Hindlimb muscle (tissue), 1 donor: ENCODE data around the gene TTC28. TPM values are rescaled to one million over a fixed set of nuclear protein-coding genes. Genes with fewer than 3 reads are reported as not detected.
"Not testable (repeated sequence)": the region's sequence is repeated elsewhere in the genome, so short reads cannot be mapped to it uniquely, and the experiment has no call there.

Source experiments
- DNase-seq: peaks from one replicate; pipeline ENCODE4 v3.0.0-alpha.2; 2013
- polyA plus RNA-seq: library from polyadenylated mRNA; unstranded; fragments of 120-200 nt; gene quantifications from one replicate; pipeline ENCODE4 v1.2.1, GENCODE V29; 2013; ENCODE audit not compliant: insufficient read length

TTC28 gene
- polyA plus RNA-seq, 1 donor: 30.7 TPM

DNA sequence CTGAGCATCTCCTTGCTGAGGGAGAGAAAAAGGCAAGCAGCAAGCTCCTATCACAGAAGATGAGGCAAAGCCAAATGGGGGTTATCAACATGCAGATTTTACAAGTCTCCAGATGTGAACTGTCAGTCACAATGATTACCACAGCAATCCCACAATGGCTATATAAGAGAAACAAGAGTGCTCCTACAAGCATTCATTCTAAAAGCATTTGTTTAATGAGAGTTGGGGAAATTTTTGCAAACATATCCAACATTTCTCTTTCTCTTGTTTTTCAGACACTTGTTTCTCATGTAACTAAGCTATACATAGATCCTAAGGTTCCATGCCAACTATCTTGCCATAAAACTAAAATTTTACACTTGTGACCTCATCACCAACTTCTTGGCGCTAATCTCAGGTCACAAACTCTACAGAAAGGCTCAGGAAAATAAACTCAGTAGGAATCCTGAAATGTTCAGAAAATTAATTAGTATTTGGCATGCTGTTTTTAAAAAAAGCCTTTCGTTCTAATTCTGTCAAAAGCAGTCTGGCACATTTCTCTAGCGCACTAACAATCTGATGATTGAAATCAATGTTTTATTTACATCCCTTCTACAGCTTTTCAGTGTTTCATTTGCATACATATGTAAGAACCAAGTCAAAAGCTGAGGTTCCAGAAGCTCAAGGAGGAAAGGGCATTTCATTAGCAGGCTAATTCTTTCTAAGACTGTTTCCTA is 199.5 kb downstream of the TTC28 start:
- DNase-seq: peak; percentile 13

DNA sequence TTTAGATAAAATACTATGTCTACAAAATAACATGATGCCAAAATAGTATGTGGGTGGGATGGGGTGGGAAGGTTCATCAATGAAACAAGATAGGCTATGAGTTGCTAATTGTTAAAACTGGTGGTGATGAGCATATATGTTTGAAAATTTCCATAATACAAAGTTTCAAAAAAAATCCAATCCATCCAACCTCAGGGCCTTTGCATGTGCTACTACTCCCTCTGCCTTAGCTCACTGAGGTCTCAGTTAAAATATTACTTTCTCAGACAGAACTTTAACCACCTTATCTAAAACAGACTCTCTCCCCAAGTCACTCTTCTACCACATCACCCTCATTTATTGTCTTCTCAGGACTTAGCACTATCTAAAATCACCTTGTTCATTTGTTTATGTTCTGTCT is 201.1 kb downstream of the TTC28 start:
- no peak for DNase-seq

DNA sequence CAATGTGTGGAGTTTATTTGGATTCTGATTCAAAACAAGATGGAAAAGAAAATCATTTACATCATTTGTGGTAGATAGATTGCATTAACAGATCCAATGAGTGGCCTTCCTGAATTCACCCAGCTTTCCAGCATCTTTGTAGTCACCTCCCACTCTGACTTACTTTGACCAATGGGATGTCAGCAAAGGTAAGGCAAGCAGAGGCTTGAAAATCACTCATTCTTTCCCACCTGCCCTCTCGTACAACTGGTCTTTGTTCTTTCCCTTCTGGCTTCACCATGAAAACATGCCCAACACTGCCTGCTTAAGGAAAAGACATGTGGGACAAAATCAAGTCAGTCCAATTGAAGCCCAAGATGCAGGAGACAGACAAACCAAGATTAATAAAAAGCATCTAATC is 202.1 kb downstream of the TTC28 start:
- DNase-seq: no peak

DNA sequence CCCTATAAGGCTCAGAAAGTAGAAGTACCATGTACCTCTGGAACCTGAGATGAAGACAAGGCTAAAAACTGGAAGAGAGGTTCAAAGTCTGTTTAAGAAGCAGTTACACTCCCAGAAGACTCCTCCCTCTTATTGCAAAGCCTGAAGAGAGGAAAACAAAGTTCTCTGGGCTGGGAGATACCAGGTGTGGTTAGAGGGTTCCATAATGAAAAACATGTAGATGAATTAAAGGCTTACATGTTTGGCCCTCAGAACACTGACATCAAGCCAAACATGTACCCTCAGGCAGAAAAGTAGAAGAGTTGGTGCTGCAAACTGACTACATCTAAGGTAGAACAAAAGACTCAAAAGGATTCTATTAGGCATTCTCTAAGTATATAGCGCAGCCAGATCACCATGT is 205.3 kb downstream of the TTC28 start:
- DNase-seq: no peak

DNA sequence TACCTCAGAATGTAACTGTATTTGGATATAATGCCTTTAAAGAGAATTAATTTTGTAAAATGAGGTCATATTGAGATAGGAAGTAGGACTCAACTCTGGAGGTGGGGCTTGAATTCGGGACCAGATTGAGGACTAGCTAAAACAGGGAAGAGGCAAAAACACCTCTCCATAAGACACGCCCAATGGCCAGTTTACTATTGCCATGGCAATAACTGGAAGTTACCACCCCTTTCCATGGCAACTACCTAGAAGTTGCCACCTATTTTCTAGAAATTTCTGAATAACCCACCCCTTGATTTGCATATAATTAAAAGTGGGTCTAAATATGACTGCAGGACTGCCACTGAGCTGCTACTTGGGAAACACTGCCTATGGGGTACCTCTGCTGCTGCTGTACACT is 206.4 kb downstream of the TTC28 start:
- no peak for DNase-seq

DNA sequence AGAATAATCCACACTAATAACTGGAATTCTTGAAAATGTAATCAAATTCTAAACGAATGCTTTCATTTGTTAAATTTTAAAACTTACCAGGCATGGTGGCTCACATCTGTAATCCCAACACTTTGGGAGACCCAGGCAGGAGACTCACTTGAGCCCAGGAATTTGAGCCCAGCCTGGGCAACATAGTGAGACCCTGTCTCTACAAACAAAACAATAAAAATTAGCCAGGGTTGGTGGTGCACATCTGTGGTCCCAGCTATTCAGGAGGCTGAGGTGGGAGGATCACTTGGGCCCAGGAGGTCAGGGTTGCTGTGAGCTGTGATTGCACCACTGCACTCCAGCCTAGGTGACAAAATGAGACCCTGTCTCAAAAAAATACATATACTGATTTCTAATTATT is 212.6 kb downstream of the TTC28 start:
- DNase-seq: not testable (repeated sequence)

DNA sequence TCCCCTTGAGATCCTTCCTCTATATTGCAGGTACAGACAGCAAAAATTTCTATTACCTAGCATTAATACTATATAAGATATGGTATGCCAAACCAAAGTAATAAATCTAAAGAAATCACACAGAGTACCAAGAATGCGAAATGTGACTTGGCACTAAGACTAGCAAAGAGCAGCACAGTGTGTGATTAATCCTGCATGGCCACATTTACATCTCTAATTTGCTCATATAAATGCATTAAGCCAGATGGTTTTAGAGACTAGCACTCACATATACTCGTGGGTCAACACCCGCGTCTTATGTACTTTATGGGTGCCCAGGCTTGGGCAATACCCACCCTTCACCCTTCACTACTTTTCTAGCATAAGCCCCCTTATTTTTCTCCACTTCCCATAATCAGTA is 213.2 kb downstream of the TTC28 start:
- no peak for DNase-seq

DNA sequence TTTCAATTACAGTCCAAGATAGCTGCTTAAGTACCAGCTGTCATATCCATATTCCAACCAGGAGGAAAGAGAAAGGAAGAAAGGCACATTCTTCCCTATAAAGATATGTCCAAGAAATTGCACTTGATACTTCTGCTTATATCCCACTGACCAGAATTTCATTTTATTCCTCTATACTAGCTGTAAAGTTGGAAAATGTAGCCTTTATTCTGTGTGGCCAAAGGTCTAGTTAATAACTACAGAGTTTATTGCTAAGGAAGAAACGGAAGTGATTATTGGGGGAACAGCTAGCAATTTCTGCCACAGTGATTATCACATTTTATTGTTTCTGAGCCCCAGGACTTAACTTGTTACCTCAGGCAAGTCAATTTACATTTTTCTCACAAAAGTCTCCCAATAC is 213.8 kb downstream of the TTC28 start:
- no peak for DNase-seq

DNA sequence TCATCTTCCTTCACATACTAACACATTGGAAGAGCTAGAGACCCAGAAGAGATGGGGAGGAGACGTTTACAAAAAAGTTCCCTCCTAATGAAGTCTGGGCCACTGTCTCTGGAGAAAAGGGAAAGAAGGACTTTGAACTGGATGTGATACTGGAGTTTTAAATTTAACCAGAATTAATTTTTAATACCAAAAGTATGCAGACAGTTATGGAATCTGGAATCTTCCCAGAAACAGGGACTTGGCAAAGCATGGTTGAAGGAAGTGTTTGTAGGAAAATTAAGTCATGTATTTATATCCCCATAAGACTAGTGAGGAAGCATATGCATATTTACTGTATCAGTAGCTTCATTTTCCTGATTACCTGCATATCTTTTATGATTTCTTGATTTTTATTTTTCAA is 215.5 kb downstream of the TTC28 start:
- peak; percentile 14 for DNase-seq

DNA sequence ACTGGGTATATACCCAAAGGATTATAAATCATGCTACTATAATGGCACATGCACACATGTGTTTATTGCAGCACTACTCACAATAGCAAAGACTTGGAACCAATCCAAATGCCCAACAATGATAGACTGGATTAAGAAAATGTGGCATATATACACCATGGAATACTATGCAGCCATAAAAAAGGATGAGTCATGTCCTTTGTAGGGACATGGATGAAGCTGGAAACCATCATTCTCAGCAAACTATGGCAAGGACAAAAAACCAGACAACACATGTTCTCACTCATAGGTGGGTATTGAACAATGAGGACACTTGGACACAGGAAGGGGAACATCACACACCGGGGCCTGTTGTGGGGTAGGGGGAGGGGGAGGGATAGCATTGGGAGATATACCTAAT is 216.2 kb downstream of the TTC28 start:
- not testable (repeated sequence) for DNase-seq

DNA sequence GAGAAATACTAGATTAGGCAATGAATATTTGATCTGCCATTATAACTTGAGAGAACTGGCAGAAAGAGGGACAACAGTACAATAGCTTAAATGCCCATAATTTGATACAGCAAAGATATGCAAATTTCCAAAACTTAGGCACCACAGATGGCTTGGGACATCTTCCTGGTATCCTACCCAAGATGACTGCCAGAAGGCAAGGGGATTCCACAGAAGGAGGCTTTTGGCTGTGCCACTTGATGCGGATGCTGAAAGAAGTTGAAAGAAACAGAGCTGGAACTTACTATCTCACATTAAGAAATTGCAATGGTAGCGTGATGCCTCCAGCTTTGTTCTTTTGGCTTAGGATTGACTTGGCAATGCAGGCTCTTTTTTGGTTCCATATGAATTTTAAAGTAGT is 216.7 kb downstream of the TTC28 start:
- DNase-seq: no peak

DNA sequence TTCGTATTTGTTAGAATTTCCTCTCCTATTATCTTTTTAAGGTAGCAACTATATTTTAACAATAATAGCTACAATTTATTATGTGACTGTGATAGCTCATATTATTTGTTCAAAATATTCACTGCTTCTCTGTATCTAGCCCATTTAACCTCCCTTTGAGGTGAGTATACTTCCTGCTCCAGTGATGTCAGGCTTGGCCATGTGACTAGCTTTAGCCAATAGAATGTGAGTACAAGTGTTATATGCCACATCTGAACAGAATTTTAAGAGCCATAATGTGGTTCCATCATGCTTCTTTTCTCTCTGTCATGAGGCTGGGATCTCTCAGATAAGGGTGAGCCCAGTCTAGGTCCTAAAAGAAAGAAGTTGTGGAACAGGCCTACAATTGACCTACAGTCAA is 217.6 kb downstream of the TTC28 start:
- DNase-seq: no peak

DNA sequence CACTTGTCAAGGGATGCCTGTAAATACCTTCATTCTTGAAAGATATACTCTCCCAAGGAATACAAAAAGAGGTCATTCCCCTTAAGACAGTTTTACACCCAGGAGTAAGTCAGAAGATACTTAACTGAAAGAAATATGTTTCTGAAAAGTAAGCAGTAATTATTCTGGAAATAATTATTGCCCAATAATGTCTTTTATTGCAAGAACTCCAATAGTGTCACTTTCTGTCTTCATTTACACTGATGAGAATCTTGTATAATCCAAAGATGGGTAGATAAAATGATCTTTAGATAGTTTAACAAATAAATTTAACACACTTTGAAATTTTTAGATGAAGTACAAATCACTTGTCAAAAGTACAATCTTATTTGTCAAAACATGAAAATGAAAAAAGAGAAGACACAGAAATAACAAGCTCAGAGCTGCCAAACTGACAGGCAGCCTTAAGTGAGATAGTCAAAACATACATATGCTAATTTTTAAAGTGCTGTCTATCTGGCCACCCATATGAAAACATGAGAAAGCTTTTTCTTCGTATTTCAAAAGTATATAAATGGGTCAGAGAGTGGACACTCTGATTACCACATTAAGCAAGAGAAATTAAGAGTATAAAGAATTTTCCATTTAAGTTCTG is 225.1 kb downstream of the TTC28 start:
- no peak for DNase-seq

DNA sequence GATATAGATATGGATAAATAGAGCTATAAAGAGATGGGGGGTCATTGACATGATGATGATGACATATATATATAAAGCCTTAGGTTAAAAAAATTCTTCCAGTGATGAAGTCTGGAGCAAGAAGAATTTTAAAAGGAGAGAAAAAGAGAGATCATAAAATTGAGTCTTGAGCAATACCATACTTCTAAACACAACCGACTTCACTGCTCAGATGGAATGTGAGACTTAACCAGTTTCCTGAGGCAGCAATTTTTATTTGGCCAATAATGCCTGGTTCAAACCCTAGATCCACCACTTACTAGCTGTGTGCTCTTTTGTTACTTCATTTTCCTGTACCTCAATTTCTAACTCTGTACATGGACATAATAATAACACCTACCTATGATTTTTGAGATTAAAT is 229.5 kb downstream of the TTC28 start:
- DNase-seq: no peak

DNA sequence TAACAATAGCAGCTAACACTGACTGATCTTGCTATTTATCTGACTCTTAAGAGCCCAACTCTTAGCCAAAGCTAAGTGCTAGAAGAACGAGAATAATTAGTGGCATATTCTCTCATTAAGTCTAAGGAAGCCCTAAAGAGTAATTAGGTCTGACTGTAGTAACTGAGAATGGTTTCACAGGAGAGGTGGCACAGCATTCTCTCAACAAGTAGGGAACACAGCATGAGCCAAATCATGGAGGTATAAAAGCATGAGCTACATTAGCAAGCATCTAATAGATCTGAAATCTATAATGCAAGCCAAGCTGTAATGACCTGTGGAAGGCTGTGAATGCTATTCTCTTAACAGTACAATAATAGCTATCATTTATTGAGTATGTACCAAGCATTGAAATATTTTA is 230.6 kb downstream of the TTC28 start:
- no peak for DNase-seq

DNA sequence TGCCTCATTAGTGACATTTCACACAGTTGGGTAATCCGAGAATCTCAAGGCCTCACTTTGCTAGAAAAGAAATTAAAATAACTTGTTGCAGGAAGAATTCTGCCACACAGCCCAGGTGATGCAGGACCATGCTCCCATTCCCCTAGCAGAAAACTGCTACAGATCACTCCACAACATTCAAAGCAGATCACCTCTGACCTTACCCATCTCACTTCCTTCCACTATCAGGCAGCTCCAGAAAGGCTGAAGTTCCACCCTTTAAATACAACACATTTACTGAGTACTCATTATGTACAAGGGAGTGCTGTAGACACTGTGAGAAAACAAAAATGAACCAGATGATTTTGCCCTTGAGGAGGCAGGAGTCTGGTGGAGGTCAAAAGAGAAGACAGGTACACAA is 231.0 kb downstream of the TTC28 start:
- no peak for DNase-seq

DNA sequence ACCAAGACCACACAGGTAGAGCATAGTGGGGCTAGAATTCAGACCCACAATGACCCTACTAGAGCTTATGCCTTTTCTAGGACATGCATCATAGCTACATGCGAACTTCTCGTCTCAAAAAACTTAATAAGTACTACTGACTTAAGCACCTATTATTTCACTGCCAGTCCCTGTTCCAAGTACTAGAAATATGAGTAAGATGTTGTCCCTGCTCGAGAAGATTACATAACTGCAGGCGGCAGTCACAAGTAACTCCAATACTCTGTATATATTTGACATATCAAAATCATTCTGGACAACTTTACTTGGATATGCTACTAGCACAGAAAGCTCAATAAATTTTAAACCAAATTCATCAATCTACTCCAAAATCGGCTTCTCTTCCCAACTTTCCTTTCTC is 235.0 kb downstream of the TTC28 start:
- no peak for DNase-seq

DNA sequence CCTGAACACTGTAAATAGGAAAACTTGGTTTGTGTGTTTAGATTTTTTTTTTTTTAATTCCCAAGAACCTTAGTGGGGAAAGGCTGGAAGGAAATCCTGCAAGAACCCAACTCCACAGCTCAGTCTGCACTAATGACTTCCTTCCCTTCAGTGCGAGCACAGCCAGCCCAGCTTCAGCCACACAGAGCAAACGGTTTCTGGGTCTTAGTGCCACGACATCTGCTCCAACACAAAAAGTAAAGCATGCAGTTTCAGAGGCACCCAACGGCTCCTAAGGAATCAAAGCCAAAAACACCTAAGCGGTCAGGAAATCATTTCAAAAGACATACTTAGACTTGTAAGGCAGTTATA is 236.1 kb downstream of the TTC28 start:
- peak; percentile 87 for DNase-seq

DNA sequence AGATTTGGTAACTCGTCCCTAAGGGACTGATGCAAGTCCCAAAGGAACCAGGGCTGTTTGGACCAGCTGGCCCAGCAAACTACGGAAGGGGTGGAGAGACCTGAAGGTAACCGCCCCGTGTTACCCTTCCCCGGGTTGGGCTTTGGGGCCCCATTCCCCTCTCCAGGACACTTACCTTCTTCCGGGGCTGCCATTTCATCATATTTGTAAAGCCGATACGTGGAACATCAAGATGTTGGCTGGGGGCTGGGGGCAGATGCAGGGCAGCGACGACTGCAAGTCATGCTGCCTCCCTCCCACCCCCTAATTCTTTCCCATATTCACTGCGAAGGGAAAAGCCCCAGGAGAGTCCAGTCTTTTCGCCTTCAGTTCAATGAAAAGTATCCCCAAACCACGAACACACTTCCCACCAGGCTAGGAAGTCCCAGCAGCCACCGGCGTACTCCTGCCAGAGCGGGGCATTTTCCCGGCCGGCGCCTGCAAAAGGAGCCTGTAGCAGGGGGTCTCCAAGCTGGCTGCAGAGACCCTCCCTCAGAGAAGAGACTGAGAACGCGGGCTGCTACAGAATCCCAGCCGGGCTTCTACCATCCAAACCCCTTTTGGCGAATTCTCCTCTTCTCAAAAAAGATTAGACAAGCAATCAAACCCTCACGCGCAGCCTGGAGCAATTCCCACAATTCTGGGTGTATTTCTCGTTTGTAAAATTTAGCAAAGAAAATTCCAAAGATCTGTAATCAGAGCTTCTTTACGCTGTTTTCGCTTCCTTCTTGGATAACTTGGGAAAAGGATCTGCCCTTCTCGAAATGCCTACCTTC is 236.7 kb downstream of the TTC28 start:
- DNase-seq: peak; percentile 54

DNA sequence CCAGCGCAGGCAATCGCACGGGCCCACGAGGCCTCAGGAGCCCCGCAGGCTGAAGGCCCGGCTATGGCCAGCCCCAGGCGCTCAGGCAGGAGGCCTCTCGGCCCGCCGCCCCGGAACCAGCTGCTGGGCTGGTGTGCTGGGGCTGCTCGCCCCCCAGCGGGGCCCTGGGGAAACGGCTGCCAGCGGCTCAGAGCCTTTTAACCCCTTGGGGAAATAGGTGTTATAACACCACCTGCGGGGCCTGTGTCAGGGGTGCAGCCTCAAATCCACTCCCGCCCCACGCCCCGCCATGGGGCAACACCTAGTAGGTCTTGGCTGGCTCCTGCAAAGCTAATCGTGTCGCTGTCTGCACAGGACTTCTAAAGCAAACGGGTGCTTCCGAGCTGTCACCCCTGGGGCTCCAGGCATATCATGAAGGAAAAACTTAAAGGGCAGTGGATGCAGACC is 237.4 kb downstream of the TTC28 start:
- peak; percentile 68 for DNase-seq

DNA sequence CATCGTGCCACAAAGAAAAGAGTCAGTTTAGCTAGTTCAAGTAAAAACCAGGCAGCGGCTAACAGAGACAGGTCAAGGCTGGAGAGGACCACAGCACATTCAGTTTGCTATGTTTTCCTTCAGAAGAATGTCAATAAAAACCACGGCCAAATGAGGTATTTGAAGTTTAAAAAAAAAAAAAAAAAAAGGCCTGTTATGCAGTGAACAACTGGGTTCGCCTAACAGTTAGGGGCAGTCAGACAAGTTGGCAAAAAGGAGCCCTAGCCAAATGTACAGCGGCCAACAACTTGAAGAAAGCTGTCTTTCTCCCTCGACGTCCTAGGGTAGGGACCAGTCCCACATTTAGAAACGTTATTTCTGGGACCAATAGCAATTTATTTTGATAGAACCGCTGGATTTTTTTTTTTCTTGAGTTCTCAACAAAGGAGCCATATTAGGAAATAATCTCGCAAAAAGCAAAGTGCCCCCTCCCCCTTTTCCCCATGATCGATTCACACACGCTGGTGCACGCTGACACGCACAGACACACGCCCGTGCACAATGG is 237.8 kb downstream of the TTC28 start:
- DNase-seq: no peak

DNA sequence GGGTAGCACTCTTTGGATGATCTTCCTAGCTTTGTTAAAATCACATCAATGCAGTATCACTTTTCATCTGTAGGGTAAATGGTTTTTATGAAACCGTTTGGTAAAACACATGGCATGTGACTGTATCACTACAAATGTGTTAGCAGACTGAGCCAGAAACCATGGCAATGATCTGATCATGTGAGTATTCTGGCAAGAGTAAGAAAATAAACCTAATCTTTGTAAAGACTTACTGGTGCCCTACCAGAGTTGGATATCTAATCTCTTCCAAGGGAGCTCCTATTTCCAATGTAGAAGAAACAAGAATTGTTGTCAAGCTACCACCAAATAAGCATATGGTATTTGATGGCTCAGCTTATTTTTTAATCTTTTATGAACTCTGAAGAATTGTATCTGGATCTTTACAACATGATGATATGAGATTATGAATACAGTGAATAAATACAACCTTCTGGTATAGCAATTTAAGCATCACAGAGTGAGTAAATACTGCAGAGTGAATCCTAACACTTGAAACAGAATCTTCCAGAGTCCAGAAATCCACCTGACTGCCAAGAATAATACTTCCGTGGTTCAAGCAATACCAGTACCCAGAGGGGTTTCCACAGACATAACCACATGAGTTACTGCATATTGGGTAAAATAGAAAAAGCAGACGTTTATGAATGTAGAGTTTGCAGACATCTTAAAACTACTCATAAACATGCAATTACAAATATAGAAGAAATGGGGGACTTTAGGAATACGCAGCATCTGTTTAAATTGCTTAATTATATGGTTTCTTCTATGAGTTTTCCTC is 238.8 kb downstream of the TTC28 start:
- DNase-seq: no peak
